HG02798 (cell line): ENCODE results near the gene PRPF4.
"Not testable (repeated sequence)": the region's sequence is repeated elsewhere in the genome, so short reads cannot be mapped to it uniquely, and the experiment has no call there.

Source experiments
- ATAC-seq: cut with Tn5 transposase; IDR thresholded peaks from one replicate; pipeline ENCODE4 v1.9.1; 2021; ENCODE audit warnings: mild to moderate bottlenecking; ENCODE audit not compliant: unreplicated experiment, poor library complexity

PRPF4 gene

DNA sequence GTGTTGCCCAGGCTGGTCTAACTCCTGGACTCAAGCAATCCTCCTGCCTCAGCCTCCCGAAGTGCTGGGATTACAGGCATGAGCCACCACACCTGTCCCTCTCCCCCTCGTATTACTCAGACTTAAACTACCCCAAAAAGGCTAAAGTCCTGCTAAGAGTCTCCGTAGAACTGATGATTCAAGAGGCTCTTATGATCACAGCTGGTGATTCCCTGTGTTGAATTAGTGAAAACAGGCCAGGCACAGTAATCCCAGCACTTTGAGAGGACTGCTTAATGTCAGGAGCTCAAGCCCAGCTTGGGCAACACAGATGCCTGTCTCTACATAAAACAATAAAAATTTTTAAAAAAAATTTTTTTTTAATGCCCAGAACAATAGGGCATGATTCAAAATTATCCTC lies 9.3 kb upstream of the PRPF4 start:
- ATAC-seq = no peak

DNA sequence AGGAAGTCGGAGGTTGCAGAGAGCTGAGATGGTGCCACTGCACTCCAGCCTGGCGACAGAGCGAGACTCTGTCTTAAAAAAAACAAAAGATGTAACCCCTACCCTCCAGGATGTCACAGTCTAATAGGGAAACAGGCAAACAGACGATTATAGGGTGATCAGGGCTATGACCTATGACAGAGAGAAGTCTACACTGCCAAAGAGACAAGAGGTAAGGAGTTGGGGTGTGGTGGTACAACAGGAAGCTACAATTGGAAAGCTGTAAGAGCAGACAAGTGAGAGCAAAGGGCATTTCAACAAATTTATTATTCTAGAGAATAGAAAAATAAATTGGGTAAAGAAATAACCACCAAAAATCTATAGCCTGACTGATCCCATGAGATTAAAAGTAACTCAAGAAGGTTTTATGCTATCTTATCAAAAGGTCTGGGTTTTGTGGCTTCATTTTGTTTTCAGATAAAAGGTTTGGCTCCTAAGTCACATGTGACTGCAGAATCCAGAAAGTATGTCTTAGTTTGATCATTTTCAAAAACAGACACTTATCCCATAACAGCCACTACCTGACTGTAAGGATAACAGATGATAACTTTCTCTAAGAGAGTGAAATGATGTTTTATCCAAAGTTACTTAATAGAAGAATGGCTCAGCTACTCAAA lies 7.4 kb upstream of the PRPF4 start:
- ATAC-seq = no peak

DNA sequence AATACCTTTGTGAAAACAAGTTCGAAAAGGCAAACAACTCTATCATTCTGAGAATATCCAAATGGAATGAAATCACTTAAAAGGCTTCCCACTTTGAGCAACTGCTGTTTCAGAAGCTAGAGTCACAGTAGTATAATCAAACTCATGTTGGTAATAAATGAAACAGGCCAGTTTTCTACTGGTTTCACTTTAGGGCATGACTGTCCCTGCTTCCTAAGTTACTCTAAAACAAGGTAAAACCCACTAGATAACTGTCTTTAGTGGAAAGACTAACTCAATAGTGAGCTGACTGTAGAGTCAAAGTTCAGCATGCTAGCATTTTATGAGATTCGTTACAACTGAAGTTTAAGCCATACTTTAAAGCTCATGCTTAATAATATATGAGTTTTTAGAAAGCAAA lies 6.1 kb upstream of the PRPF4 start:
- no peak for ATAC-seq

DNA sequence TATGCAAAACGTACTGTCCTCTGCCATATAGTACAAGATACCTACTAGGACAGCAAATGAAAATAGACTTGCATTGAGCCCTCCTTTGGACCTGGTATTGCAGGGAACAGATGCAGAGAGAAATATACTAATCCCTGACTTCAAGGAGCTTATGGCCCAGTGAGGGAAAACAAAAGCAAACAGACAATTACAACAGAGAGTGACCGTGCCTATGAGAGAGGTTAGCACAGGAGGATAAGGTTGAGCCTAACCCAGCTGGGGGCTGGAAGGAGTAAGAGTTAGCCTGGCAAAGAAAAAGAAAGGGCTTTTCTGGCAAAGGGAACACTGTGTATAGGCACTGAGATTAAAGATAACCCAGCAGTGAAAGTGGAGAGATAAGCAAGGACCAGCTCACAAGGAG lies 5.6 kb upstream of the PRPF4 start:
- no peak for ATAC-seq

DNA sequence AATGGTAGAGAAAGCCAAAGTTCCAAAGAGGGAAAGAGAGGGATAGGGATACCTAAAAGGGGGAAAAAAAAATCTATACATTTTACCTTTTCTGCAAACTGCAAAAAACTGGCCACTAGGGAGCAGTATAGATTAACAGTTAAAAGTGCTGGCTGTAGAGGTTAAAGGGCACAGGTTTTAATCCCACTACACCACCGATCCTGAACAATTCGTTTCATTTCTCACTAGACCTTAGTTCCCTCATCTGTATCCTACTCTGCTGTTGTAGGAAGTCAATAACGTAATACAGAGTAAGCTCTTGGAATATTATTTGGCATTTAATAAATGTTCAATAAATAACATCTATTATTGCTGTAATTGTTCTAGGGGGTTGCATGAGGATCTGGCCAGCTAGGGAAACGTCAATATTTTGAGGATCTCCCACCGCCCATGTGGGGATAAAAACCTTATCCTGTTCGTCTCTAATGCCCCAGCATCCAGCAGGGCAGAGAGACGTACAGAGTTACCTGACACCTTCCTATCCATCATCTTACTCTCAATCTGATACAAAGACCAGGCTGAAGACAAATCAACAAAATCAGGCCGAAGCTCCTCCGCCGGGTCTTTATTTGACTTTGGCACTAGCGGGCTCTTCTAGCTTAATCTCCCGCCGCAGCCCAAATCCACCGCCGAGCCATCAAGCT lies 843 bp upstream of the PRPF4 start:
- peak; percentile 2 for ATAC-seq

DNA sequence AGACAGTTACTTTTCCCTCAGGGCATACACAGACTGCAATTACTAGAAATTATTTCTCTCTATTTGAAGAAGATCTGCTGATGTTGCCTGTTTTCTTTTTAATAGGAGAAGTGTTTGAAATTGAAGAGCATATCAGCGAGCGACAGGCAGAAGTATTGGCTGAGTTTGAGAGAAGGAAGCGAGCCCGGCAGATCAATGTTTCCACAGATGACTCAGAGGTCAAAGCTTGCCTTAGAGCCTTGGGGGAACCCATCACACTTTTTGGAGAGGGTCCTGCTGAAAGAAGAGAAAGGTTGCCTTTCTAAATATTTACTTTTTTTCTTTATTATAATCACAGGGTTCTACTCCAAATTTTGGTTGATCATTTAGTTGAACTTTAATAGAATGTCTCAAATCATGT lies 3.4 kb downstream of the PRPF4 start:
- ATAC-seq = no peak

DNA sequence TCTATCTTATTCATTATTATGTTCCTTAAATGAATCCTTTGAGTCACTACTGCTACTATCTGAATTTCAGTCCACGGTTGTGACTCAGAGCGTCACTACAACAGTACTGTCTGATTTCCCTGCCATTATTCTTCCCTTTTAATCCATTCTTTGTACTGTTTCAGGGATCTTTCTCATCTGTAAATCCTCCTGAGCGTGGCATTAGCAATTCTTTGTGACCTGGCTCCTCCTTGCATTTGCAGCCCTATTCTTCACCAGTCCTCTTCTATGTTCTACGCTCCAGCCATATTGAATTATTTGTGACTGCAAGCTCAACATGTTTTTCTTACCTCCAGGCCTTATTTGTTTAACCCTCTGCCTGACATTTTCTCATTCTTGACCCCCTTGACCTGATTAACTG lies 5.9 kb downstream of the PRPF4 start:
- ATAC-seq = no peak

DNA sequence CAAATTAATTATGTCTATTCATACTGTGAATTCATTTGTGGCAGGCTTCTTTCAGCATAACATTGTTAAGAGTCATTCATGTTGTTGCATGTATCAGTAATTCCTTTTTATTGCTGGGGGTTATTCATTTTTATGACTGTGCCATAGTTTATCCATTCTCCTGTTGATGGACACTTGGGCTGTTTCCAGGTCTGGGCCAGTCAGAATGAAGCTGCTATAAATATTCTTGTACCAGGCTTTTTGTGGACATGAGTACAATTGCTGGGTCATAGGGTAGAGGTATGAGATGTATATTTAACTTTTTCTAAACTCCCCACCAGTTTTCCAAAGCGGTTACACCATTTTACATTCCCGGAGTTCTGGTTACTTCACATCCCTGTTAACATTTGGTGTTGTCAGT lies 13.6 kb downstream of the PRPF4 start:
- ATAC-seq = no peak

DNA sequence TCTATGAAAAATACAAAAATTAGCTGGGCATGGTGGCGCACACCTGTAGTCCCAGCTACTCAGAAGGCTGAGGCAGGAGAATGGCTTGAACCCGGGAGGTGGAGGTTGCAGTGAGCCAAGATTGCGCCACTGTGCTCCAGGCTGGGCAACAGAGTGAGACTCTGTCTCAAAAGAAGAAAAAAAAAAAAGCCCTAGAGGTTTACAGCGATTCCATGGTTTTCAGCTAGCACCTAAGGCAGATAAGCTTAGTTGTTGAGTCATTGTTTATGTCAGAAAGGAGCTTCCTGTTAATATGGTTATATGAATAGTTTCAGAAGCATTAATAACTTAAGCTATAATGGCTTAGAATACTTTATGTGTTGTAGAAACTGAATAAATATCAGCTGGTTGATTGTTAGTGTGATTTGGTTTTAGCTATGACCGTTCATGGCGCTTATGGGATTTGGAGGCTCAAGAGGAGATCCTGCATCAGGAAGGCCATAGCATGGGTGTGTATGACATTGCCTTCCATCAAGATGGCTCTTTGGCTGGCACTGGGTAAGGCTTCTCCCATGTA lies 14.7 kb downstream of the PRPF4 start:
- ATAC-seq = no peak

DNA sequence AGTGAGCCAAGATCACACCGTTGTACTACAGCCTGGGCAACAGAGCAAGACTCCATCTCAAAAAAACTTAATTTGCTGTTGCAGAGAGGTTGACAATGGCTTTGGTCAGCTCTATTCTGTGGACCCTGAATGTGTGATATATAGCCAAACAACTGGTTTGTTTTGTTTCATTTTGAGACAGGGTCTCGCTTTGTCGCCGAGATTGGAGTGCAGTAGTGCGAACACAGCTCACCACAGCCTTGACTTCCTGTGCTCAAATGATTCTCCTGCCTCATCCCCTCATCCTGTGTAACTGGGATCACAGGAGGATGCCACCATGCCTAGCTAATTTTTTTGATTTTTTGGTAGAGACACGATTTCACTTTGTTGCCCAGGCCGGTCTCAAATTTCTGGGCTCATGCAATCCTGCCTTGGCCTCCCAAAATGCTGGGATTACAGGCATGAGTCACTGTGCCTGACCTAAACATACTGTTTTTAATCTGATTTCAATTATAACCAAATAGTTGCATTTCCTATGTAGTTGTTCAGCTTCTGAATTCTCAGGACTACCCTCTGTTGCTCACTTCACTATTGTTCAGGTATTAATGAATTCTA lies 17.9 kb downstream of the PRPF4 start:
- ATAC-seq = no peak

DNA sequence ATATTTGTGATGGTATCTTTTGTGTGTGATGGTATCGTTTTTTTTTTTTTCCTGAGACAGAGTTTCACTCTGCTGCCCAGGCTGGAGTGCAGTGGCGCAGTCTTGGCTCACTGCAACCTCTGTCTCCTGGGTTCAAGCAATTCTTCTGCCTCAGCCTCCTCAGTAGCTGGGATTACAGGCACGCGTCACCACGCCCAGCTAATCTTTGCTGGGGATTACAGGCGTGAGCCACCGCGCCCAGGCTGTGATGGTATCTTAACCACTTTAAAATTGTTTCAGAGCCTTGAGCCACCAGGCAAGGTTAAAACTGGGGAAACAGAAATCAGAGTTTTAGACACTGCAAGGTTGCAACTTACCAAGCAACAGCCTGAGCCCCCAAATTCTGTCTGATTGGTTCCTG lies 20.8 kb downstream of the PRPF4 start:
- not testable (repeated sequence) for ATAC-seq

DNA sequence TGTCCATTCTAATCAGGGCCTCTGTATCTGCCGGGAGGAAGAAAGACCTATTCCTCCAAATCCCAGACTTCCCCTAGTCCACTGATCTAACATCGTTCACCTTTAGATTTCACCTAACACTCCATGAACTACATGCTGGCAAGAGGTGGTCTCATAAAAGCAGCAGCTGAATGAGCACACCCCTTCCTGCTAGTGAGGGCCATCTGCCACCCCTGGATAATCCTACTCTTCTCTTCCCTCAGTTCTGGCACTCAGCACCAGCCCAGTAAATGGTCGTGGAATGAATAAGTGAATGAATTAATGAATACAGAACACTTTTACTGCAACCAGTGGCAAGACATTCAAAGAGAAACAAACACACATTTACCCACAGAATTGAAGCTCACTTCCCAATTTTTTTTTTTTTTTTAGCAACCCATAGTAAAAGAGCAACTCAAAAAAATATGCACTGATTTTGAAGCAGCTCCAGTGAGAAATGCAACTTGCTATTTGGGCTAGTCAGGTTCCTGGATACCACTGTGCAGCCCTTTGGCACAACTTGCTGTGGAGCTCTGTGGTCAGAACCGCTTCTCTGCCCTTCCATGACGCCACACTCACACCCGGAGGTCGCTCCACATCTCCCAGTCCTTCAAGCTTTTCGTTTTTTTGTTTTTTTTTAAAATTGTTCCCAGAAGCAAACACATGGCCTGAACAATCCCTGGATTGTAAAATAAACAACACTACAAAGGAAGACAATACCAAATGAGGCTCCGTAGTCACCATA lies 21.5 kb downstream of the PRPF4 start:
- ATAC-seq = no peak

DNA sequence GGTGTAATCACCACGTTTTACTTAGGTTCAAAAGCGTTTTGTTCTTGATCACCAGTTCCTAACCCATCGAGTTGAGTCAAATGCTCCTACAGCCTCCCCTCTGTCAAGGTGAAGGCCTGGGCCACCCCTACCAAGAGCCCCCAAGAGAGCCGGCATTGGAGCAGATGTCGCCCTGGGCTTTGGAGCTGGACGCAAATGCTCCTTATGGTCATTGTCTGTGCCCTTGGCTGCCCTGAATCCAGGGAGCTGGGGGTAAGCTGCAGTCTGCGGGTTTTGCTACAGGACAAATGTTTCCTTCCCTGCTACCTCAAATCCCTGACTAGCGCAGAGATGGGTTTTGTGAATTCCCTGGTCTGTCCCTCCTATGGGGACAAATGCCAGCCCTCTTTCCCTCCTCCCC lies 22.9 kb downstream of the PRPF4 start:
- ATAC-seq = no peak

DNA sequence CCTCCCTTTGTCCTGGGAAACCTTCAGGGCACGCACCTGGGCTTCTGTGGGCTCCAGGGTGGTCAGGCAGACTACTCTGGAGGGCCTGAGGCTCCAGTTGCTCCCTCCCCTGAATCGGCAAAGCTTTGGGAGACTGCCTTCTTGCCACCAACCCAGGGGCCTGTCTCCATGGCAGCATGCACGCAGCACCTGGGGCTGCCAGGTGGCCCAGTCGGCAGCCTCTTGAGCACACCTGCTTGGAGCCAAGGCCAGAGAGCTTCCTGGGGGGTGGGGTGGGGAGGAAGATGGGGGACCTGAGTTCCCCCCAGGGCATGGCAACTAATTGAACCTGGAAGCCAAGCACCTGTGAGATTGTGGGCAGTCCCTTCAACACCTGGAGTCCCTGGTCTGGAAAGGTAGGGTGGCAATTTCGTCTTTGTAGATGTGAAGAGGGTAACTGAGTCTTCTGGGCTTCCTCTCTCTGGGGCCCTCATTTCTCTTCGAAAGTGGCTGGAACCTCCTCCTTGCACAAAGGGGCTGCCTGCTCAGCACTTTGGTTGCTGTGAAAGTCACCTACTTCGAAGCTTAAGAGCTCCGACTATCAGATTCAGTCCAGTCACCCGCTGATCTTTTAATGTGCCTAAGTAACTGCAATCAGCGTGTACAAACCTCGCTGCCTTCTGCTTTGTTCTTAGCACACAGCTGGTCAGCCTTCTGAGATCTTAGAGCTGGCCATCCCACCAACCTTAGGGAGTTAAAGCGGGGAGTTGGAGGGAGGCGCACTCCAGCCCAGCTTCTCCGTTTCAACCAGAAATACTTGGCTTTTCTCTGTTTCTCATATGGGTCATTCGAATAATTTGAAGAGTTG lies 23.7 kb downstream of the PRPF4 start:
- ATAC-seq = no peak

DNA sequence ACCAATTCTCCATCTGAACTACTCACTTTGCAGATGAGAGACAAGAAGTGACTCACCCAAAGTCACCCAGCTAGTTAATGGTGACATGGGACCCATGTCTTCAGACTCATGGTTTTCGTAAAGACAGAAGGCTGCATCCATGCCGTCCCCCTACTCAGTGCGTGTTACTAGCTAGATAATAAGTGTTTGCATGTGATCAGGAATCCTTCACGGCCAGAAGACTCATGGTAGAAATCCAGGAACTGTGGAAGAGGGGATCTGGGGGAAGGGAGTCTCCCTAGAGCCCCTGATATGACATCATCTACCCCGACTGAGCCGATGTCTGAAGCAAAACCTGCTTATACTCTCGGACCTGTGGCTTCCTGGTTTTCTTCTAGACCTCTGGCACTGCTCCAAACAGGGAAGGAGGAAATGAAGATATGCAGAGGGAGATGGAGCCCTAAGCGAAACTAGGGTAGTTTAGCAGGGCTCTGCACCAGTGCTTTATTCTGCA lies 24.4 kb downstream of the PRPF4 start:
- ATAC-seq = no peak

DNA sequence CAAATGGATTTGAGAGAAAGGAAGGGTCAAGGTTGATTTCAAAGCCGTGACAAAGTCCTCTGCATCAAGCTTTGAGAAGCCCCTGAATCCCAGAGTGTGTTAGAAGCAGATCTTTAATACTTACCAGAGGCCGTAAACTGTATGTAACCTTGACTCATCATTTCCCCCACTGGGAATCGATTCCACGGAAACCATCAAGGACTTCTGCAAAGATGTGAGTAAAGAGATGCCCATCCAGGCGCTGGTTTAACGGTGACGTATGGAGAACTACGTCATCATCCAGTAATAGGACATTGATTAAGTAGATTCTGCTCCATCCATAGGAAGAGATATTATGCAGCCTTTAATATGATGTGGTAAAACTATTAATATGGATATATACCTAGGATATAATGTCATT lies 26.1 kb downstream of the PRPF4 start:
- ATAC-seq = no peak

DNA sequence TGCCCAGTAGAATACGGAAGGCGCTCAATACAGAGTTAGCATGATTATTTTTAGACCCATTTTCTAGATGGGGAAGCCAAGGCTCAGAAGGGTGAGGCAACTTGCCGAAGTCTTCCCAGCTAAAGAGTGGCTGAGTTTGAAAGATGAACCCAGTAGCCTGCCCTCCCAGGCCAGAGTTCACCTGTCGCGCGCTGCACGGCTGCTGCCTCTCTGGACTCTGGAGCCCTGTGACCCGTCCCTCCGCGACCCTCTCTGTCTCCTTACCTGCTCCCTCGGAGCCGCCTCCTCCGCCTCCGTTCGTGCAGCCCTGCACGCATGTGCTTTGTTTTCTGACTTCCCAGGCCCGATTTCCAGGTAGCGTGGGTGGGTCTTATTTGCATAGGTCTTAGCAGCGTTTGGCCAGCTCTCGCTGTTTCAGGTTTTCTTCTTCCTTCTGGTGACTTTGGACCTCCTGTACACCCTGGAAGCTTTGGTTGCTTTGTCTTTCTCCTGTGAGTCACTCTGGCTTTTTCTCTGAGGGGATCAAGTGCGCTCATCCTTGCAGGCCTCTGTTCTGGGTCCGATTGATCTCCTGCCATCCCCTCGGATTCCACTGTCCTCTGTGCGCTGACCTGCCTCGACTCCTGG lies 27.4 kb downstream of the PRPF4 start, which contains the start of gene RNF183:
TSS of gene RNF183 (minus strand) at position 585 of the 627 bp plus-strand sequence. CDS start 5,192 bp downstream, outside the sequence.
- no peak for ATAC-seq

DNA sequence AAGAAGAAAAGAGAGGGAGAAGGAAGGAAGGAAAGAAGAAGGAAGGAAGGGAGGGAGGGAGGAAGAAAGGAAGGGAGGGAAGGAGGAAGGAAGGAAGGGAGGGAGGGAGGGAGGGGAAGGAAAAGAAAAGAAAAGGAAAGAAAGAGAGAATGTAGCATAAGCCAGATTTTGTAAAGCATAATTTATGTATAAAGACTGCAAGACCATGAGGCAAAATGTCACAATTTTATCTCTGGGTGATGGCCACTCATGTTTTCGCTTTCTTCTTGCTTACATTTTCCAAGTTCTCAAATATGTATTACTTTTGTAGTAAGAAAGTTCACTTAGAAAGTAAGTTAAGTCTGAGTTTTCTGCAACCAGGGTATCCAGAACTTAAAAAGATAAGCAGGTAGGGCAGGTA lies 31.1 kb downstream of the PRPF4 start:
- no peak for ATAC-seq

DNA sequence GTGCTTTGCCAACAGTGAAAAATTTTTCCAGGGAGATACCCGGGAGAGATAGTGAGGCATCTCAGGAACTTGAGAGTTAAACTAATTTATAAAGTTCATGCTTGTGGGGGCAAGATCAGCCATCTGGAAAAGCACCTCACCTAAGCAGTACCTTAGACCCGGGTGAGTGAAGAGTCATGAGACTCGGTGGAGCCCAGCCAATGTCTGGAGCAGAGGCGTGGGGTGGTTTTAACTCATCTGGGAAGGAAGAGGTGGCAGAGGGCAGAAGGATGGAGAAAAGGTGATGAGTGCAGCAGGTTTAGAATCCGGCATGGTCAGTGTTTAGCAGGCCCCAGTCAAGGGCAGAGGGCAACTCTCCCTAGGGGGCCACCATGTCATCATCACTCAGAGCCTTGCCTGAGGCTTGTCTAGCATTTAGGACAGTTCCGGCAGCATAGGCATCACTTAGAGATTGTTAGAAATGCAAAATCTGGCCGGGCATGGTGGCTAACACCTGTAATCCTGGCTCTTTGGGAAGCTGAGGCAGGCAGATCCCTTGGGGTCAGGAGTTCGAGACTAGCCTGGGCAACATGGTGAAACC lies 32.0 kb downstream of the PRPF4 start:
- ATAC-seq = no peak
